HepG2 (cell line): ENCODE measurements around the gene MRRF.

Source experiments
- CBFB ChIP-seq: sonication (generic); formaldehyde crosslinking; IDR thresholded peaks from 2 replicates; pipeline ENCODE4 v1.4.0; 2020; ENCODE audit warnings: missing genetic modification reagents
- GATAD2A ChIP-seq: IDR thresholded peaks from 2 replicates; pipeline ENCODE4 v1.6.1; 2016
- ZZZ3 ChIP-seq: sonication (generic); formaldehyde crosslinking; IDR thresholded peaks from 2 replicates; pipeline ENCODE4 v1.4.0; 2020; ENCODE audit warnings: missing genetic modification reagents, mild to moderate bottlenecking, borderline replicate concordance
- TF ChIP-seq, protein P1 (sequence below): sonication (generic); formaldehyde crosslinking; IDR thresholded peaks from 2 replicates; pipeline ENCODE4 v1.5.0; 2020; ENCODE audit warnings: mild to moderate bottlenecking, missing genetic modification reagents, moderate library complexity

DNA sequence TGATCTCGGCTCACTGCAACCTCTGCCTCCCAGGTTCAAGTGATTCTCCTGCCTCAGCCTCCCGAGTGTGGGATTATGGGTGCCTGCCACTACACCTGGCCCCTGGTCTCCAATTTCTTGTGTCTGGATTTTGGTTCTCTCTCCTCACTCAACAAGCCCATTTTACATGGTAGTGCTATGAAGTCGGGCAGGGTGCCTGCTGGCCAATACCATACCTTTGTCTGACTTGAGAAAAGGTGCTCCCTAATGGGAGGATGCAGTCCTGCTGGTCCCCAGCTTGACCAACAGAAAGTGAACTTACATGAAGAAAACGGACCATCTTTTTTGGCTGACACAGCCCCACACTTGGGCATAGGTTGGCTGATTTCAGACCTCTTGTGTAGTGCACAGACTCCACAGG, 84.5 kb downstream of the MRRF start:
- no peak for TF ChIP-seq CBFB (CRISPR knock-in tag)
- TF ChIP-seq, protein P1, sequence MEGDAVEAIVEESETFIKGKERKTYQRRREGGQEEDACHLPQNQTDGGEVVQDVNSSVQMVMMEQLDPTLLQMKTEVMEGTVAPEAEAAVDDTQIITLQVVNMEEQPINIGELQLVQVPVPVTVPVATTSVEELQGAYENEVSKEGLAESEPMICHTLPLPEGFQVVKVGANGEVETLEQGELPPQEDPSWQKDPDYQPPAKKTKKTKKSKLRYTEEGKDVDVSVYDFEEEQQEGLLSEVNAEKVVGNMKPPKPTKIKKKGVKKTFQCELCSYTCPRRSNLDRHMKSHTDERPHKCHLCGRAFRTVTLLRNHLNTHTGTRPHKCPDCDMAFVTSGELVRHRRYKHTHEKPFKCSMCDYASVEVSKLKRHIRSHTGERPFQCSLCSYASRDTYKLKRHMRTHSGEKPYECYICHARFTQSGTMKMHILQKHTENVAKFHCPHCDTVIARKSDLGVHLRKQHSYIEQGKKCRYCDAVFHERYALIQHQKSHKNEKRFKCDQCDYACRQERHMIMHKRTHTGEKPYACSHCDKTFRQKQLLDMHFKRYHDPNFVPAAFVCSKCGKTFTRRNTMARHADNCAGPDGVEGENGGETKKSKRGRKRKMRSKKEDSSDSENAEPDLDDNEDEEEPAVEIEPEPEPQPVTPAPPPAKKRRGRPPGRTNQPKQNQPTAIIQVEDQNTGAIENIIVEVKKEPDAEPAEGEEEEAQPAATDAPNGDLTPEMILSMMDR (CRISPR knock-in tag), result no peak
- TF ChIP-seq ZZZ3 (CRISPR knock-in tag), result no peak
- TF ChIP-seq GATAD2A (CRISPR knock-in tag), result no peak
